NCI-H1930 (cell line): ENCODE data around the gene PTBP2.
"Not testable (repeated sequence)": the region's sequence is repeated elsewhere in the genome, so short reads cannot be mapped to it uniquely, and the experiment has no call there.

Experiments
- DNase-seq, 2 experiments: peaks; one replicate each; lab custom pipeline; 2025; lab: John Stamatoyannopoulos, UW

The PTBP2 gene

DNA sequence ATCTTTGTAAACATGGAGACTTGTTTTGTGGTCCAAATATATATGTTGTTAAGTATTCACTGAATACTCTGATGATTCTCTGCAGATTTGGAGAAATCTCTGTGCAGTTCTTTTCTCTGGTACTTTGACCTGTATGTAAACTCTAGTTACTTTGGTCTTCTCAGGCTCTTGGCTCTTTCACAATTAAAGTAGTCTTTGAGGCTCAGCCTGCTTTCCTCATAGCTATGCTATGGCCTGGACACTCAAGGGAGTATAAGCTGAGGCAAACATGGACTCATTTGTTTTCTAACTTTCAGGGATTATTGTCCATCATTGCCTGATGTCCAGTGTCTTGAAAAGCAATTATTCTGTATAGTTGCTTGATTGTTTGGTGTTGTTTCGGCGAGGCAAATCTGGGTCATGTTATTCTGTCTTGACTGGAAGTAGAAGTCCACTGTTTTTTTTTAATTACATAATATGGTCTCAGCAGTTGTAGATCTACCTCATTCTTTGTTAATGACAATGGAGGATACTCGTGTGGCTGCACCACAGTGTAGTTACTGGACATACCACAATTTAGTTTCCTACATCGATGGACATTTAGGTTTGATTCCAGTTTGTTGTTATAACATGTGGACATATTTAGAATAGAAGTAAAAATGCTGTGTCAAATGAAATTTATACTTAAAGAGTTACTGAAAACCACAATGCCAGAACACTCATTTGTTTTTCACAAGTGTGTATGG, 9.2 kb downstream of the PTBP2 start:
- no peak for DNase-seq

DNA sequence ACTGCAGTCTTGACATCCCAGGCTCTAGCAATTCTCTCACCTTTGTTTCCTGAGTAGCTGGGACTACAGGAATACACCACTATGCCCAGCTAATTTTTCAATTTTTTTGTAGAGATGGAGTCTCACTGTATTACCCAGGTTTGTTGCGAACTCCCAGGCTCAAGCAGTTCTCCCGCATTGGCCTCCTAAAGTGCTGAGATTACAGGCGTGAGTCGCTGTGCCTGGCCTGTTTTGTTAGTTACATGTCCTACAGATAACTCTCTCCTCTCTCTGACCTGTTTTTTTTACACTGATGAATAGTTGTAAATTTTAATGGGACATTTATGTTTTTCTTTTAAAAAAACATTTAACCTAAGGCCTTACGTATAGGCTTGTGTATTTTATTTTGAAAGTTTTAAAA, 19.8 kb downstream of the PTBP2 start:
- DNase-seq = no peak

DNA sequence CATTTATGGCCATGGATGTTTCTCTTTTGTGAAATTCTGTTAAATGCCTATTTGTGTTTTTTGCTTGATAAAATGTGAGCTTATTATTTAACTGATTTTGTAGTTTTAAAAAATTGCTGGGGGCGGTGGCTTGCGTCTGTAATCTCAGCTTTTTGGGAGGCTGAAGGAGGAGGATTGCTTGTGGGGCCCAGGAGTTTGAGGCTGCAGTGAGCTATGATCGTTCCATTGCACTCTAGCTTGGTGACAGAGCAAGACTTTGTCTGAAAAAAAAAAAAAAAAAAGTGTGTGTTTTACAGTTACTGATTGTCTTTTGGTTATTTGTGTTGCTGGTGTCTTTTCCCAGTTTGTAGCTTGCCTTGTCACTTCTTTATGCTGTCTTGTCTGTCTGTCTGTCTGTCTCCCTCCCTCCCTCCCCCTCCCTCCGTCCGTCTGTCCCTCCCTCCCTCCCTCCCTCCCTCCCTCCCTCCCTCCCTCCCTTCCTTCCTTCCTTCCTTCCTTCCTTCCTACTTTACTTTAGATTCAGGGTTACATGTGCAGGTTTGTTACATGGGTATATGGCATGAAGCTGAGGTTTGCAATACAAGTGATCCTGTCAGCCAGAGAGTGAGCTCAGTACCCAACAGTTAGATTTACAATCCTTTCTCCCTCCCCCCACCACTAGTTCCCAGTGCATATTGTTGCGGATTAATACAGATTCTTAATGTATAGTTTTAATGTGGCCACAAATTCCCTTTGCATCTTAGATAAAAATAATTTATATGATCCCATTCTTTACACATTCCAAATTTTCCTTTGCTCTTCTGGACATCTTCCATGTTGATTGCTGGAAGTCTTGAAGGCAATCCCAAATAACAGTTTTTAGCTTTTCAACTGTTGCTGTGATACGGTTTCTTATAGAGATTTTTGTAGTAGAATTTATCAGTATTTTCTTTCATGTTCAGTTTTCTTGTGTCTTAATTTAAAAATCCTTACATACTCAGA, 25.1 kb downstream of the PTBP2 start:
- no peak for DNase-seq

DNA sequence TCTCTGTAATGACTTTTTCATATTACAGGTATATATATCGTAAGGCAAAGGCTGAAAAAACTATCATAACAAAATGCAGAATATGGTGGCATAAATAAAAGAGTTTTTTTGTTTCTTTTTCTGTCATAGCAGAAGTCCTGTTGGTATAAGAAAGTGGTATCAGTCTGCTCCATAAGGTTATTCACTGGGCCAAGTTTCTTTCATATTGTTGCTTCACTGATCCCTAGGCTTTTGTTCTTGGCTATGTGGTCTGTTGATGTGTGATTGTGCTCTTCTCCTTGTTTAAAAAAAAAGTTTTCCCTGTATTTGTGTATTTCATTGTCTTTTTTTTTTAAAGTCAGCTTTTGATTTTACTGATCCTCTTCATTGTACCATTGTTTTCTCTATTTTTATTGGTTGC, 26.0 kb downstream of the PTBP2 start:
- DNase-seq = no peak

DNA sequence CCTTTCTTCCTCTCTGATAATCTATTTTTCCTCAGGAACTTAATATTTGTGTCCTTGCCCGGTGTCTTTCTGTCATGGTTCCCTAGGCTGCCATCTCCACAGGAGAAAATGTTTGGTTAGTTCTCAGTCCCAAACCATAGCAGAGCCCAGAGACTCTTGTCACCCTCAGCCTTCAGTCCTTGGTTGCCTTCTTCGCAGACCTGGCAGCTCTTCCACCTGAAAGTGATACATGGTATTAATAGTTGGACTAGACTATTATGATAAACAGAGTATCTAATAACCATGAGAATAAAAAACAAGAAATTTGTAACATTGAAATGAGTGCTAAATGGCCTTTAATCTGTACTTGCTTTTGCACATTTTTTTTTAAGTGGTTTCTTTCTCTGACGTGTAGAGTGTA, 26.5 kb downstream of the PTBP2 start:
- no peak for DNase-seq

DNA sequence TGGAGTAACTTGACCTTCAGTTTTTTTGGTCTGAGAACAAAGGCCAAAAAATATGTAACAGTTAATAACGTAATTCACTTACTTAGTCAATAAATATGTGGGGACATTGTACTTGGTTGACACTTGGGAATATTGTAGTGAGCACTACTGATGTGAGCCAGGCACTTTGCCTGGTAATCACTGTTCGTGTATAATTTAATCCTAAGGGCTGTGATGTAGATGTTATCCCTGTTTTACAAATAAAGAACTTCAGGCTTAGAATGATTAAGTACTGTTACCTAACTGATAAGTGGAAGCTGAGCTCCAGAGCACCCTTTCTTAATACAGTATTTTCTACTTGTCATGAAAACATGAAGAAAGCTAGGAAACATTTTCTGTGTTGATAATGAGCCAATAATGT, 28.0 kb downstream of the PTBP2 start:
- DNase-seq = no peak

DNA sequence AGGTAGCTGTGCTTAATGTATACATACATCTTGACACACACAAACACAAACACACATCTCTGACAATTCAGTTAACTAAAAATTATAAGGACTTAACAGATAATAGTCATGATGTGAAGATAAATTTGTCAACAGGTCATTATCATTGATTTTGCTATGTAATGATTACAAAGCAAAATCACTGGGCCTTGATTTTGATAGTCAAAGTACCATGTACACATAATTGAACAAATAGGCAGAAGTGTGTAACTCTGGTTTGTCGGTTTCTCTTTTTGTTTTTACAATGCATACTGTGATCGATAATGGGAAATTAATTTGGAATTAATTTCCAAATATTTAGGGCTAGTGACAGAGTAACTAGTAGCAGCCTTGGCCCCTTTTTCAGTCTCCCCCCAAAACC, 30.8 kb downstream of the PTBP2 start:
- DNase-seq = no peak

DNA sequence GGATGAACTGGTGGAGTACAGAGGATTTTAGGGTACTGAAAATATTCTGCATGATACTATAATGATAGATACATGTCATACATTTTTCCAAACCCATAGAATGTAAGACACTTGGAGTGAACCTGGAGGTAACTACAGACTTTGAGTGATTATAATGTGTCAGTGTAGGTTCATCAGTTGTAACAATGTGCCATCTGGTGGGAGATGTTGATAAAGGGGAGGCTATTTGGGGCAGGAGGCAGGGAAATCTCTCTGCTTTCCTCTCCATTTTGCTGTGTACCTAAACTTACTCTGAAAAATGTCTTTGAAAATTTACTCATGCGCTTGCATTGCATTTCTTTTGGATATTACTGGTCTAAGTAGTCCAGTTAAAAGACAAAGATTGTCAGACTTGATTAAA, 35.2 kb downstream of the PTBP2 start:
- no peak for DNase-seq

DNA sequence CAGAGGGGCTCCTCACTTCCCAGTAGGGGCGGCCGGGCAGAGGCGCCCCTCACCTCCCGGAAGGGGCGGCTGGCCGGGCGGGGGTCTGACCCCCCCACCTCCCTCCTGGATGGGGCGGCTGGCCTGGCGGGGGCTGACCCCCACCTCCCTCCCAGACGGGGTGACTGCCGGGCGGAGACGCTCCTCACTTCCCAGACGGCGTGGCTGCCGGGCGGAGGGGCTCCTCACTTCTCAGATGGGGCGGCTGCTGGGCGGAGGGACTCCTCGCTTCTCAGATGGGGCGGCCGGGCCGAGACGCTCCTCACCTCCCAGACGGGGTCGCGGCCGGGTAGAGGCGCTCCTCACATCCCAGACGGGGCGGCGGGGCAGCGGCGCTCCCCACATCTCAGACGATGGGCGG, 41.0 kb downstream of the PTBP2 start:
- DNase-seq = not testable (repeated sequence)

DNA sequence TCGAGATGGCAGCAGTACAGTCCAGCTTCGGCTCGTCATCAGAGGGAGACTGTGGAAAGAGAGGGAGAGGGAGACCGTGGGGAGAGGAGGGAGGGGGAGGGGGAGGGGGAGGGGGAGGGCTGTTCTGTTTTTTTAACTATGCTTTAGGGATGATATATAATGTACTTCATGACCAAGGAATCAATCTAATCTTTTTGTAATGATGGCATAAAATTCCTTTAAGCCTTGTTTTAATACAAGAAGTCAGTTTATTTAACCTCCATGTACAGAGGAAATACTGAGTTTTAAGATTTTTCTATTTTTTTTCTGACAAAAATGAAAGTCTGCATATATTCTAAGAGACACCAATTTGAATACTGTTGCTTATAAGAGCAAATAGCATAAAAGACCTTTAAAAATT, 41.9 kb downstream of the PTBP2 start:
- no peak for DNase-seq

DNA sequence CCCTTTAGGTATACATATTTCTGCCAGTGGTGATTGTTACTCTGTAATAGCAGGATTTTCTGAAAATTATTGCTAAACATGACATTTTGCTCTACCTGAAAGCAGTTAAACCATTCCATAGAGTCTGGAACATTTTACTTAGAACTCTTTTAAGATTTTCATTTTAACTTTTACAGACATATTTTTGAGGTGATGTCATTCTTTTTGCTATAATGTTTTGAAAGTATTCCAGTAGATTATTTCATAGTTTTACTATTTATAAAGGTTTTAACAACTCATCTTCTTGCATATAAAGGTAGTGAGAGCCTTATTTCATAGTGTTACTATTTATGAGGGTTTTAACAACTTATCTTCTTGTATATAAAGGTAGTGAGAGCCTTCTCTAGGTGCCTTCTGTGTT, 42.9 kb downstream of the PTBP2 start:
- no peak for DNase-seq

DNA sequence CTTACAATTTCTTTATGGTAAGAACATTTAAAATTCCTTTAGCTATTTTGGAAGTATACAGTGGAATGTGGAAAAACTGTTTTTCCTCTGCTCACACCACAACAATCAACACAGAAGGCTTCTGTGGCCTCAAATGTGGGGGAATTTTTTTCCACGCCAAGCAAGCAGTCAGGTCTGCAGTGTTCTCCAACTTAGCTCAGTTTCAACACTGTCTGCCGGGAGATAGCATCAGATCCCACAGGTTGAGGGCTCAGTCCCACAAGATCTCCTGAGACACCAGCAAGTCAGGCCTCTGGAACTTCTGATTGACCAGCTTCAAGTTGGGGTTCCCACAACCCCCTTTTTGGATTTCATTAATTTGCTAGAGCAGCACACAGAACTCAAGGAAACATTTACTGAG, 50.3 kb downstream of the PTBP2 start:
- no peak for DNase-seq

DNA sequence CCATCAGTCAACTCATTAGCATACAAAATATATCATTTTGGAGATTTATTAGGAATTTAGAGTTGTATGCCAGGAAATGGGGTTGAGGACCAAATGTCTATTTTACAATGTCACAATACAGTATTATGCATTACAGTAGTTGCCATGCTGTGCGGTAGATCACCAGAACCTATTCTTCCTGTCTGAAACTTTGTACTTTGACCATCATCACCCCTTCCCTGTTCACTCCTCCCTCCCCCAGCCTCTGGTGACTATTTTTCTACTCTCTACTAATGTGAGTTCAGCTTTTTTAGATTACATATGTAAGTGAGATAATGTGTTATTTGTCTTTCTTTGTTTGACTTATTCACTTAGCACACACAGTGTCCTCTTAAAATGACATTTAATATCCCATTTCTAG, 50.8 kb downstream of the PTBP2 start:
- DNase-seq = no peak

DNA sequence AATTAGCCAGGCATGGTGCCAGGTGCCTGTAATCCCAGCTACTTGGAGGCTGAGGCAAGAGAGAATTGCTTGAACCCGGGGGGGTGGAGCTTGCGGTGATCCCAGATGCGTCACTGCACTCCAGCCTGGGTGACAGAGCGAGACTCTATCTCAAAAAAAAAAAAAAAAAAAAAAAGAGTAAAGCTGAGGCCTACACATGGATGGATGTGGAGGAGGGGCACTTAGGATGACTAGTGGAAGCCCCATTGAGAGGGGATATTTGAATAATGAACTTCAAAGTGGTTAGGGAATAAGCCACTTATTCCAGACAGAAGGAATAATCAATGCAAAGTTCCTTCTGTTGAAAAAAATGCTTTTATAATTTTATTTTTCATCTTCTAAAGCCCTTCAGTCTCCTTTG, 51.4 kb downstream of the PTBP2 start:
- no peak for DNase-seq

DNA sequence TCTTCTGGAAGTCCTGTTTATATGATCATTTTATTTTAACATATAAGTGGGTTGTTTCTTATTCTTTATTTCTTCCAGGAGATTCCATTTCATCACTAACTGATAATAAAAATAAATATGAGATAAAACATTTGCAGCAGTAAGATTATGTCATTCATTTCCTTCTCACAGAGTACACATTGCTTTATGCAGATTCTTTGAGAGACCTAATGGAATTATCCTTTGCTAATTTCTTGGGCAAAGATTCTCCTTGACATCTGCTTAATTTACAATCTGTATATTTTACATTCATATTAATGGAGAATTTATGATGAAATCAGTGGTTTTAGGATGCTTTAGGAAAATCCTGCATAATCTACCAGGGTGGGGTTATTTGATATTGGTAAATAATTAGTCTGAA, 60.6 kb downstream of the PTBP2 start:
- DNase-seq = no peak

DNA sequence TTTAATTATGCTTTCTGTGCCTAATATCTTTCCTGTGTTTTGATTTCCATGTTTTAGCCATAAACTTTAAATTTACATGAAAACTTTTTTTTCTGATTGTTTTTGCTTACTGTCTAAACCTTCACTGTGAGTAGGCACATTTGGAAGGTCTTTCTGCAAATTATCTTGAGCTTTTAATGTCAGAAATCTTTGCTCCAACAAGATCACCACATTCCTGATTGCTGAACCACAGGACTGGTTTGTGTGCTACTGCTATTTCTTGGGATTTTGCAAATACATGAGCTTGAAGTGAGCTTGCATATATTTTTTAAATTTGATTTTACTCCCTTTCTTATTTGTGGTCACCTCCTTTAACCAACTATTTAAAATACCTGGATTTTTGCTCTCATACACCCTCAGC, 61.3 kb downstream of the PTBP2 start:
- no peak for DNase-seq

DNA sequence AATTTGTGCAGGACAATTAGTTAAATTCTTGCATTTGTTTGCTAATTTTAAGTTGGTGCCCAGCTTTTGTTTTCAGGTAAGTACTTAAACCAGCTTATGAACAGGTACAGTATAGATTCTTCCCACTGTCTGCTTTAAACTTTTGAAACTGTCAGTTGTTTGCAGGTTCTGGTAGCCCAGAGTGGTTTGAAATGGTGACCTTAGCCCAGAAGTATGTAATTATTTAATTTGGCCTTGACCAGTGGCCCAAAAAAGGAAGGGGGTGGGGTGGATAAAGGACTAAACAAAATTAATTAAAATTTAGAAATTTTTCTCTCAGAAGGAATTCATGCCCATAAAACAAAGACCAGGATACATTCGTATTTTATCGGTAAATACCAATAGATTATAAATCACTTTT, 69.0 kb downstream of the PTBP2 start:
- no peak for DNase-seq

DNA sequence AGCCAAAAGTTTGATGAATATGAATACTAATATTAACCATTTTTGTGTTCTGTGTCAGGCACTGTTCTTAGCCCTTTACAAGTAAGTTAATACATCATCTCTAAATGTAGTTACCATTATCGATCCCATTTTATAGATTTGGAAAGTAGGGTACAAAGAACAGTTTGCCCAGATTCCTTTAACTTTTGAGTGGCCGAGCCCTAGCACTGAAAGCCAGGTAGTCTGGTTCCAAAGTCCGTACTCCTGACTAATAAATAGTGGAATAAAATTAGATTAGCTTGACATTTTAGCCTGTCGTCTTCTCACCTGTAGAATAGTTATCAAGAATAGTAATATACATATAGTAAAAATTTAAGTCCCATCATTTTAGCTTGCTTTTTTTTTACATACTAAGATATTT, 70.6 kb downstream of the PTBP2 start:
- no peak for DNase-seq

DNA sequence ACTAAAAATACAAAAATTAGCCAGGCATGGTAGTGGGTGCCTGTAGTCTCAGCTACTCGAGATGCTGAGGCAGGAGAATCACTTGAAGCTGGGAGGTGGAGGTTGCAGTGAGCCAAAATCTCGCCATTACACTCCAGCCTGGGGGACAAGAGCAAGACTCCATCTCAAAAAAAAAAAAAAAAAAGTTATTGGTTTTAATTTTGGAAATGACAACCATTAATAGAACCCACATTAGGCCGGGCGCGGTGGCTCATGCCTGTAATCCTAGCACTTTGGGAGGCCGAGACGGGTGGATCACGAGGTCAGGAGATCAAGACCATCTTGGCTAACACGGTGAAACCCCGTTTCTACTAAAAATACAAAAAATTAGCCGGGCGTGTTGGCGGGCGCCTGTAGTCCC, 80.1 kb downstream of the PTBP2 start:
- not testable (repeated sequence) for DNase-seq

DNA sequence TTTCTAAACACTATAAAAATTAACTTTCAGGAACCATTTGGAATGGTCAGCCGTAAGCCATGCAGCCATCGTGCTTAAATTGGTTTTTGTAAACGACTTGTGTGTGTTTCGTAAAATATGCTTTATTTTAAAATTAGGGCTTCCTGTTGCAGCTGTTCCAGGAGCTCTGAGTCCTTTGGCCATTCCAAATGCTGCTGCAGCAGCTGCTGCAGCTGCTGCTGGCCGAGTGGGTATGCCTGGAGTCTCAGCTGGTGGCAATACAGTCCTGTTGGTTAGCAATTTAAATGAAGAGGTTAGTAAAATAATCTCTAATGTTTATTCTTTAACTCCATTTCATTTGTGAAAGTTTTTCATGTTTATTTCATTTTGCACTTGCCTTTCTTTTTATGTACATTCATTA, 83.1 kb downstream of the PTBP2 start:
- DNase-seq = no peak

DNA sequence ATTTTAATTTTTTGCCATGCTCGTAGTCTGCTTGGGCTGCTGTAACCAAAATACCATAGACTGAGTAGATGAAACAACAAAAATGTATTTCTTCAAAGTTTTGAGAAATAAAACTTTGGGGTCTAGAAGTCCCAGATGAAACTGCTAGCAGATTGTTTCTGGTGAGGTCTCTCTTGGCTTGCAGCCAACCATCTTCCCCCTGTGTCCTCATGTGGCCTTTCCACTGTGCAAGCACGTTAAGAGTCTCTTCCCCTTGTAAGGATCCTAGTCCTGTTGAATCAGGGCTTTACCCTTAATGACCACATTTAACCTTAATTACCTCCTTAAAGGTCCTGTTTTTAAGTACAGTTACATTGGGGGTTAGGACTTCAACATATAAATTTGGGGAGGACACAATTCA, 86.6 kb downstream of the PTBP2 start:
- no peak for DNase-seq

DNA sequence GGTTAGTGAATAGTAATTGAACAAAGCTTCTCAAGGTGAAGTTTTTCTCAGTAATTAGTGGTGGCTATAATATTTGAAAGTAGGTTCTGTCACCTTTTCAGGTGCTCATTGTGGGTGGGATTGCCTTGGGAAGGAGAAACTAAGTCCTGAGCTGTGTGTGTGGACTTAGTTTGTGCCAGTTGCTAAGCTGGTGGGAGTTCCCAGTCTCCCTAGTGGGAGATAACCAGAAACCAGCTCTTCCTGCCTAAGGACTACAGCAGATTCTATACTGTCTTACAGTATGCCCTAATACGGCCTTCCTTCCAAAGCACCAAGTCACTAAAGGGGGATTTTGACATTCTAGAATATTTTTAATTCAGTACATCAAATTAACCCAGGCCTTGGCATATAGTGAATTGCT, 94.3 kb downstream of the PTBP2 start:
- DNase-seq = no peak

DNA sequence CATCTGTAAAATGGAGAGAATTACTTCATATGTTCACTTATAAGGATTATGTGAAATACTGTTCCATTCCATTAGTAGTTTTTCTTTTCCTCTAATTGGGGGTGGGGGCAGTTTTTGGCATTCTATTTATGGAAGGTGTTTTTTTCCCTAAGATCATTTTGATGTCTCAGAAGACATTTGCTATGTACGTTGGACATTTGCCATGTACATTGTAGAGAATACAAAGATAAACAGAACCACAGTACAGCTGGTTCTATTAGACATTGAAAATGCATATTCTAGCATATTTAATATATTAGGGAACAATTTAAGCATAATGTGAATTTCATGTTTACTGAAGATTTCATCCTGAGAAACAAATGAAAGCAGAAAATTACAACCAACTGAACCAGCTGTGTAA, 98.5 kb downstream of the PTBP2 start:
- no peak for DNase-seq
